HG03575 (cell line): Measurements from ENCODE around the gene AHSA1.

ENCODE experiments used
- ATAC-seq: cut with Tn5 transposase; IDR thresholded peaks from one replicate; pipeline ENCODE4 v1.9.1; 2021; ENCODE audit not compliant: unreplicated experiment, insufficient number of reproducible peaks, low FRiP score; ENCODE audit errors: extremely low read depth

Gene AHSA1

DNA sequence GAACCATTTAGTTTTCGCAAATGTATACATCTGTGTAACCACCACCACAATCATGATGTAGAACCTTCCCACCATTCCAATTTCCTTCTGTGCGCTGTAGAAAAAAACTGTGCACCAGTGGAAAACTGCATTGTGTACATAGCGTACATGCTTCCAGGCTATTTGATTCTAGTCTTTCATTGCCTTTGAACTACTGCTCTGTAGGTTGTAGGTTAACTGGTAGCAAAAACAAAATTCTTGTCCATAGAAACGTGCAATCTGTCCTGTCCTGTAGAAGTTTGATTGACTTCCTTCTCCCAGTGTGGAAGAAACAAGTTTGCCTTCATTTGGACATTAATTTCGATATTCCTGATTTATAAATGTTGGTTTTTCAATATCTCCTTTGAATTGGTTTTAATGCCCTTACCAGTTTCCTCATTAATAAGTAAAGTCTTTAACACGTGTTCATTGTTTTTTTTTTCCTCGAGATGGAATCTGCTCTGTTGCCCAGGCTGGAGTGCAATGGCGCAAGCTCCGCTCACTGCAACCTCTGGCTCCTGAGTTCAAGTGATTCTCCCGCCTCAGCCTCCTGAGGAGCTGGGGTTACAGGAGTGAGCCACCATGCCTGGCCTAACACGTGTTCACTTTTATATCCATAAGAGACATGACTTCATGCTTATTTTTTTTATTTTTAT lies 44.4 kb downstream of the AHSA1 start:
- no peak for ATAC-seq

DNA sequence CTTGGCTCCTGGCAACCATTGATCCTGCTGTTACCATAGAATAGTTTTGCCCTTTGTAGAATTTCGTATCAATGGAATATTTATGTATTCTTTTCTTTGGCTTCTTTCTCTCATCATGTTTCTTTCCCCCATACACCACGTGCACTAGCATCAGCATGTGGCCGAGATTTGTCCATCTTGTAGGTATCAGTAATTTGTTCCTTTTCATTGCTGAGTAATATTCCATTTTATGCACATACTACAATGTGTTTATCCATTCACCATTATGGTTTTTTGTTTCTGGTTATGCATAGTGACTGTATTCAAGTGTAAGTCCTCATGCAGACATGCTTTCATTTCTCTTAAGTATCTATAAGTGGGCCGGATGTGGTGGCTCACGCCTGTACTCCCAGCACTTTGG lies 45.2 kb downstream of the AHSA1 start:
- ATAC-seq: no peak

- ATAC-seq: no peak
These were observed 47.1 kb downstream of the AHSA1 start for GRCh38 chr14:77505031-77505430.

DNA sequence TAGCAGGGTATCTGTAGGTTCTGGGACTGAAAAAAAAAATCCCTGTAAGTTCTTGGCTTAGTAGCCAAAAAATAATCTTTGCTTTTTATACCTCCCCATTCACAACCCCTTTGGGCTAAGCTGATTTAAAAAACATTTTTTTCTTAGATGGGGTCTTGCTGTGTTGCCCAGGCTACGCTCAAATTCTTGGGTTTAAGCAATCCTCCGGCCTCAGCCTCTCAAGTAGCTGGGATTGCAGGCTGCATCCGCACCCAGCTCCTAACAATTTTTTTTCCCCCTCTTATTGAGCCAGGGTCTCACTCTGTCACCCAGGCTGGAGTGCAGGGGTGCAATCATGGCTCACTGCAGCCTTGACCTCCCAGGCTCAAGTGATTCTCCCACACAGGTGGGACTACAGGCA lies 49.9 kb downstream of the AHSA1 start:
- ATAC-seq: no peak

- ATAC-seq: no peak
These were observed 50.4 kb downstream of the AHSA1 start for GRCh38 chr14:77508249-77508648.

GRCh38 chr14:77508876-77509275 lies 51.0 kb downstream of the AHSA1 start:
- no peak for ATAC-seq

DNA sequence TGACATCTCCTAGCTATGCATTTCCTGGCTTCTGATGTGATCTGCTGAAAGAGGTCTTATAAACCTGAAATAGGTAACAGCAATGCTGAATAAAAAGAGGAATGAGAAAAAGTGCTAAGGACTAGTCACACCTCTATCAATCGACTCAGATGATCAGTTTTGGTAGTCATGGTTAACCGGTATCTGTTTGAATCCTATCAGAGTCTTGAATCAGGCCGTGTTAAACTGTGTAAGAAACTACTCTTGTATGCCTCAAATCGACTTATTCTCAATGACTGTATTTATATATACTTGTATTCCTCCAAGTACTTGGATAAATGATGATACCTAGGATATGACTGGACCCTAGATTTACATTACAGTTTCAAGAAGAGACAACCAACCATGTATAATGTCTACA lies 51.5 kb downstream of the AHSA1 start:
- ATAC-seq: no peak

DNA sequence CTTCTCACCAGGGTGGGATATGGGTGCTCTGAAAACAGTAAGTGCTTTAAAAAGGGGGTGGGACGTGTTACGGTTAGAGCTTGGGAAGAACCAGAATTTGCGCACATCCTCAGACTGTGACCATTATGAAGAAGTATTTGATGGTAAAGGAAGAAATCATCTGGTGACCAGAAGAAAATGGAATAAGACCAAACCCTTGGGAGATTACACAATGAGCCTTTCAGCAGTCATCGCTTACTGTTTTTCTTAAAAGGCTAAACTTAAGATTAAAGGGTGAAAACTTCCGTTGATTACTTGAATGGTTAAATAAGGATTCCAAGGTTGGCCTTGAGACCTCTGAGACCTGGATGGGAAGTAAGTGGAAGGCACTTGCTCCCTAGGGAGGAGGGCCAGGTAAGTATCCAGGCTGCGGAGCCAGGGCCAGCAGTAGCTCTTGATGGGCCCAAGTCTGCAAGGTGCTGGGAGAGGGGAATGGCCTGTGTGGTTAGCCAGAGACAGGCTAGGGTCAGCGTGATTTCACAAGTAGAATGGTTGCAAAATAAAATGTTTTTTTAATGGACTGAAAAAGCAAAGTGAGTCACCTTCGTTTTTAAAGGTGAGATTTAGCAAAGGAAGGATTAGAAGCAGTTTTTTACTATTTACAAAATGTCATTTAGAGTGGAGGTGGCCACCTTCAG lies 53.7 kb downstream of the AHSA1 start:
- ATAC-seq: no peak

DNA sequence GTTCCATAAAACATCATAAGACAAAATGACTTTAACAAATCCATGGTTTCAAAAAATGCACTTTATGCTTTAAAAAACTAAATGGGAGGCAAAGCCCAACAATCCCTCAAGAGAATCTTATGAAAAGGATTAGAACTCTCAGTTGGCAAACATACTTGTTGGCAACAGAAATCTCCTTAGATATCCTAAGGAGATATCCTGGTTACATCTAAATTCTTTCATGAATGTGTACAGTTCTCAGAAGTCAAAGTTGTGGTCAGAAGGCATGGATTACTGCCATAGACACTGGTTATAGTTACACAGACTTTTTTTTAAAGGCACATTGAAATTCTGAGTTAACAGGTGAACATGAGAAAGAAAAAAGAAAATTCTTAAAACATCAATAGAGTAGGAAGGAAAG lies 58.2 kb downstream of the AHSA1 start:
- ATAC-seq: no peak
